HepG2 (cell line): ENCODE data around the gene IGDCC3. TPM values are rescaled to one million over a fixed set of nuclear protein-coding genes. Genes with fewer than 3 reads are reported as not detected.

ENCODE experiments used
- BCL6 ChIP-seq: IDR thresholded peaks from 2 replicates; pipeline ENCODE4 v1.6.1; 2016; ENCODE audit warnings: missing genetic modification reagents, missing compliant biosample characterization
- FOSL2 ChIP-seq: sonication (generic); formaldehyde crosslinking; IDR thresholded peaks from 2 replicates; pipeline ENCODE4 v1.4.0; 2020; ENCODE audit warnings: missing genetic modification reagents
- GABPB1 ChIP-seq: IDR thresholded peaks from 2 replicates; pipeline ENCODE4 v1.6.1; 2016; ENCODE audit warnings: mild to moderate bottlenecking, missing genetic modification reagents, moderate library complexity, missing compliant biosample characterization
- GATAD2A ChIP-seq: IDR thresholded peaks from 2 replicates; pipeline ENCODE4 v1.6.1; 2016
- IRF2 ChIP-seq: IDR thresholded peaks from 2 replicates; pipeline ENCODE4 v1.6.1; 2018; ENCODE audit warnings: missing genetic modification reagents, missing compliant biosample characterization
- MEF2D ChIP-seq: sonication (generic); formaldehyde crosslinking; IDR thresholded peaks from 2 replicates; pipeline ENCODE4 v1.5.1; 2020; ENCODE audit warnings: mild to moderate bottlenecking, missing genetic modification reagents
- SMC3 ChIP-seq: IDR thresholded peaks from 2 replicates; pipeline ENCODE4 v1.6.1; 2011; ENCODE audit warnings: low read length, improper control_type of control experiment
- SPEN ChIP-seq: sonication (generic); formaldehyde crosslinking; IDR thresholded peaks from 2 replicates; pipeline ENCODE4 v1.5.1; 2020; ENCODE audit warnings: low read depth, mild to moderate bottlenecking, missing genetic modification reagents
- STAG1 ChIP-seq: sonication (generic); formaldehyde crosslinking; IDR thresholded peaks from 2 replicates; pipeline ENCODE4 v1.4.0; 2020; ENCODE audit warnings: missing genetic modification reagents
- TEAD3 ChIP-seq: optimal IDR thresholded peaks from 2 replicates; pipeline ENCODE3; 2016; ENCODE audit warnings: borderline replicate concordance
- THAP11 ChIP-seq: IDR thresholded peaks from 2 replicates; pipeline ENCODE4 v1.6.1; 2016; ENCODE audit warnings: missing biosample characterization, missing genetic modification reagents
- YEATS2 ChIP-seq: sonication (generic); formaldehyde crosslinking; IDR thresholded peaks from 2 replicates; pipeline ENCODE4 v1.4.0; 2020; ENCODE audit warnings: missing genetic modification reagents, borderline replicate concordance
- ZKSCAN8 ChIP-seq: IDR thresholded peaks from 2 replicates; pipeline ENCODE4 v1.6.1; 2016; ENCODE audit warnings: borderline replicate concordance, missing genetic modification reagents, missing compliant biosample characterization
- ZNF205 ChIP-seq: IDR thresholded peaks from 2 replicates; pipeline ENCODE4 v1.6.1; 2018; ENCODE audit warnings: missing biosample characterization, missing genetic modification reagents
- ZNF235 ChIP-seq: sonication (generic); formaldehyde crosslinking; IDR thresholded peaks from 2 replicates; pipeline ENCODE4 v1.8.1; 2023; ENCODE audit warnings: mild to moderate bottlenecking, missing genetic modification reagents, borderline replicate concordance
- ZNF644 ChIP-seq: IDR thresholded peaks from 2 replicates; pipeline ENCODE4 v1.6.1; 2016; ENCODE audit warnings: low read depth
- ZSCAN29 ChIP-seq: sonication (generic); formaldehyde crosslinking; conservative IDR thresholded peaks from 2 replicates; pipeline ENCODE4 v1.4.0; 2020; ENCODE audit warnings: mild to moderate bottlenecking, missing genetic modification reagents
- polyA plus RNA-seq, 8 experiments: library from polyadenylated mRNA; depleted of rRNA in 3 of 8; stranded (reverse) in 7 of 8; unstranded in 1 of 8; fragments of >200 nt; fragmentation: Illumina TruSeq in 4 of 8; extraction: Trizol in 4 of 8; gene quantifications; 2 replicates each; pipeline versions ENCODE4 v1.2.1 to v1.2.3, GENCODE V29; 2011 to 2016; ENCODE audit warnings: low read depth in 4 of 8, missing spikeins in 1 of 8, mixed read lengths in 1 of 8; ENCODE audit not compliant: insufficient read depth in 1 of 8
- total RNA-seq, 5 experiments: library from RNA; depleted of rRNA; stranded (reverse); fragments of >200 nt; fragmentation: Illumina TruSeq; extraction: Trizol; gene quantifications; 2 replicates each; pipeline ENCODE4 v1.2.3, GENCODE V29; 2016; ENCODE audit warnings: low read depth in 1 of 5
- TF ChIP-seq, protein P1 (sequence below): sonication (generic); formaldehyde crosslinking; IDR thresholded peaks from 2 replicates; pipeline ENCODE4 v1.4.0; 2020; ENCODE audit warnings: missing genetic modification reagents
- TF ChIP-seq, protein P2 (sequence below): sonication (generic); formaldehyde crosslinking; IDR thresholded peaks from 2 replicates; pipeline ENCODE4 v1.4.0; 2020; ENCODE audit warnings: missing genetic modification reagents
- TF ChIP-seq, protein P3 (sequence below): sonication (generic); formaldehyde crosslinking; conservative IDR thresholded peaks from 2 replicates; pipeline ENCODE4 v1.4.0; 2020; ENCODE audit warnings: mild to moderate bottlenecking, missing genetic modification reagents, moderate library complexity
- TF ChIP-seq, protein P4 (sequence below): sonication (generic); formaldehyde crosslinking; IDR thresholded peaks from 2 replicates; pipeline ENCODE4 v1.5.0; 2020; ENCODE audit warnings: mild to moderate bottlenecking, missing genetic modification reagents, moderate library complexity

IGDCC3 gene
- total and polyA plus RNA-seq, 2 of the 13 experiments (the other 11 are each of a cell fraction or from before 2014, with no cell fraction given), result 30.1 to 51.8 TPM

DNA sequence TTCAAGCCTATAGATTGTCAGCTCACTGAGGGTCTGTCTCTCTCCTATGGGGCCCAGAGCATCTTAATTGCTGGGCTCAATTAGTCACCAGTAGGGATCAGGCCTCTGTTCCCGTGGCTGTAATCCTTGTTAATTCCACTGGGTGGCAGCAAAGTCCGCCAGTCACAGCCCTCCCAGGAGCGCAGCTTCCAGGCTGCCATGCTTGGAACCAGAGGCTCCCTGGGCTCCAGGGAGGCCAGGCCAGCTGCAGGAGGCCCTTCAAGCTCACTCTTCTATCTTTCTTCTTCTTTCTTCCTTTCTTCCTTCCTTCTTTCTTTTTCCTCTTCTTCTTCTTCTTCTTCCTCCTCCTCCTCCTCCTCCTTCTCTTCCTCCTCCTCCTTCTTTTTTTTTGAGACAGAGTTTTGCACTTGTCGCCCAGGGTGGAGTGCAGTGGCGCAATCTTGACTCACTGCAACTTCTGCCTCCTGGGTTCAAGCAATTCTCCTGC lies 58.9 kb downstream of the IGDCC3 start (continued):
- 0 out of 2 replicates have a peak, but pooled peaks have one; percentile 24 for TF ChIP-seq GATAD2A (CRISPR knock-in tag)
- TF ChIP-seq, protein P1, sequence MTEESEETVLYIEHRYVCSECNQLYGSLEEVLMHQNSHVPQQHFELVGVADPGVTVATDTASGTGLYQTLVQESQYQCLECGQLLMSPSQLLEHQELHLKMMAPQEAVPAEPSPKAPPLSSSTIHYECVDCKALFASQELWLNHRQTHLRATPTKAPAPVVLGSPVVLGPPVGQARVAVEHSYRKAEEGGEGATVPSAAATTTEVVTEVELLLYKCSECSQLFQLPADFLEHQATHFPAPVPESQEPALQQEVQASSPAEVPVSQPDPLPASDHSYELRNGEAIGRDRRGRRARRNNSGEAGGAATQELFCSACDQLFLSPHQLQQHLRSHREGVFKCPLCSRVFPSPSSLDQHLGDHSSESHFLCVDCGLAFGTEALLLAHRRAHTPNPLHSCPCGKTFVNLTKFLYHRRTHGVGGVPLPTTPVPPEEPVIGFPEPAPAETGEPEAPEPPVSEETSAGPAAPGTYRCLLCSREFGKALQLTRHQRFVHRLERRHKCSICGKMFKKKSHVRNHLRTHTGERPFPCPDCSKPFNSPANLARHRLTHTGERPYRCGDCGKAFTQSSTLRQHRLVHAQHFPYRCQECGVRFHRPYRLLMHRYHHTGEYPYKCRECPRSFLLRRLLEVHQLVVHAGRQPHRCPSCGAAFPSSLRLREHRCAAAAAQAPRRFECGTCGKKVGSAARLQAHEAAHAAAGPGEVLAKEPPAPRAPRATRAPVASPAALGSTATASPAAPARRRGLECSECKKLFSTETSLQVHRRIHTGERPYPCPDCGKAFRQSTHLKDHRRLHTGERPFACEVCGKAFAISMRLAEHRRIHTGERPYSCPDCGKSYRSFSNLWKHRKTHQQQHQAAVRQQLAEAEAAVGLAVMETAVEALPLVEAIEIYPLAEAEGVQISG, result 0 out of 2 replicates have a peak, but pooled peaks have one; percentile 25
- TF ChIP-seq, protein P2, sequence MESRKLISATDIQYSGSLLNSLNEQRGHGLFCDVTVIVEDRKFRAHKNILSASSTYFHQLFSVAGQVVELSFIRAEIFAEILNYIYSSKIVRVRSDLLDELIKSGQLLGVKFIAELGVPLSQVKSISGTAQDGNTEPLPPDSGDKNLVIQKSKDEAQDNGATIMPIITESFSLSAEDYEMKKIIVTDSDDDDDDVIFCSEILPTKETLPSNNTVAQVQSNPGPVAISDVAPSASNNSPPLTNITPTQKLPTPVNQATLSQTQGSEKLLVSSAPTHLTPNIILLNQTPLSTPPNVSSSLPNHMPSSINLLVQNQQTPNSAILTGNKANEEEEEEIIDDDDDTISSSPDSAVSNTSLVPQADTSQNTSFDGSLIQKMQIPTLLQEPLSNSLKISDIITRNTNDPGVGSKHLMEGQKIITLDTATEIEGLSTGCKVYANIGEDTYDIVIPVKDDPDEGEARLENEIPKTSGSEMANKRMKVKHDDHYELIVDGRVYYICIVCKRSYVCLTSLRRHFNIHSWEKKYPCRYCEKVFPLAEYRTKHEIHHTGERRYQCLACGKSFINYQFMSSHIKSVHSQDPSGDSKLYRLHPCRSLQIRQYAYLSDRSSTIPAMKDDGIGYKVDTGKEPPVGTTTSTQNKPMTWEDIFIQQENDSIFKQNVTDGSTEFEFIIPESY (CRISPR knock-in tag), result 0 out of 2 replicates have a peak, but pooled peaks have one; percentile 11
- TF ChIP-seq, protein P3, sequence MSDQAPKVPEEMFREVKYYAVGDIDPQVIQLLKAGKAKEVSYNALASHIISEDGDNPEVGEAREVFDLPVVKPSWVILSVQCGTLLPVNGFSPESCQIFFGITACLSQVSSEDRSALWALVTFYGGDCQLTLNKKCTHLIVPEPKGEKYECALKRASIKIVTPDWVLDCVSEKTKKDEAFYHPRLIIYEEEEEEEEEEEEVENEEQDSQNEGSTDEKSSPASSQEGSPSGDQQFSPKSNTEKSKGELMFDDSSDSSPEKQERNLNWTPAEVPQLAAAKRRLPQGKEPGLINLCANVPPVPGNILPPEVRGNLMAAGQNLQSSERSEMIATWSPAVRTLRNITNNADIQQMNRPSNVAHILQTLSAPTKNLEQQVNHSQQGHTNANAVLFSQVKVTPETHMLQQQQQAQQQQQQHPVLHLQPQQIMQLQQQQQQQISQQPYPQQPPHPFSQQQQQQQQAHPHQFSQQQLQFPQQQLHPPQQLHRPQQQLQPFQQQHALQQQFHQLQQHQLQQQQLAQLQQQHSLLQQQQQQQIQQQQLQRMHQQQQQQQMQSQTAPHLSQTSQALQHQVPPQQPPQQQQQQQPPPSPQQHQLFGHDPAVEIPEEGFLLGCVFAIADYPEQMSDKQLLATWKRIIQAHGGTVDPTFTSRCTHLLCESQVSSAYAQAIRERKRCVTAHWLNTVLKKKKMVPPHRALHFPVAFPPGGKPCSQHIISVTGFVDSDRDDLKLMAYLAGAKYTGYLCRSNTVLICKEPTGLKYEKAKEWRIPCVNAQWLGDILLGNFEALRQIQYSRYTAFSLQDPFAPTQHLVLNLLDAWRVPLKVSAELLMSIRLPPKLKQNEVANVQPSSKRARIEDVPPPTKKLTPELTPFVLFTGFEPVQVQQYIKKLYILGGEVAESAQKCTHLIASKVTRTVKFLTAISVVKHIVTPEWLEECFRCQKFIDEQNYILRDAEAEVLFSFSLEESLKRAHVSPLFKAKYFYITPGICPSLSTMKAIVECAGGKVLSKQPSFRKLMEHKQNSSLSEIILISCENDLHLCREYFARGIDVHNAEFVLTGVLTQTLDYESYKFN, result 0 out of 2 replicates have a peak, but pooled peaks have one; percentile 22
- TF ChIP-seq ZKSCAN8 (CRISPR knock-in tag), result 0 out of 2 replicates have a peak, but pooled peaks have one; percentile 24
- TF ChIP-seq ZNF644 (CRISPR knock-in tag), result peak; percentile 63; the same call in 1 of the 2 replicates
- TF ChIP-seq TEAD3, result peak; percentile 61
- TF ChIP-seq YEATS2 (CRISPR knock-in tag), result peak; percentile 67; the same call in 1 of the 2 replicates
- TF ChIP-seq STAG1 (CRISPR knock-in tag), result peak; percentile 99
- TF ChIP-seq, protein P4, sequence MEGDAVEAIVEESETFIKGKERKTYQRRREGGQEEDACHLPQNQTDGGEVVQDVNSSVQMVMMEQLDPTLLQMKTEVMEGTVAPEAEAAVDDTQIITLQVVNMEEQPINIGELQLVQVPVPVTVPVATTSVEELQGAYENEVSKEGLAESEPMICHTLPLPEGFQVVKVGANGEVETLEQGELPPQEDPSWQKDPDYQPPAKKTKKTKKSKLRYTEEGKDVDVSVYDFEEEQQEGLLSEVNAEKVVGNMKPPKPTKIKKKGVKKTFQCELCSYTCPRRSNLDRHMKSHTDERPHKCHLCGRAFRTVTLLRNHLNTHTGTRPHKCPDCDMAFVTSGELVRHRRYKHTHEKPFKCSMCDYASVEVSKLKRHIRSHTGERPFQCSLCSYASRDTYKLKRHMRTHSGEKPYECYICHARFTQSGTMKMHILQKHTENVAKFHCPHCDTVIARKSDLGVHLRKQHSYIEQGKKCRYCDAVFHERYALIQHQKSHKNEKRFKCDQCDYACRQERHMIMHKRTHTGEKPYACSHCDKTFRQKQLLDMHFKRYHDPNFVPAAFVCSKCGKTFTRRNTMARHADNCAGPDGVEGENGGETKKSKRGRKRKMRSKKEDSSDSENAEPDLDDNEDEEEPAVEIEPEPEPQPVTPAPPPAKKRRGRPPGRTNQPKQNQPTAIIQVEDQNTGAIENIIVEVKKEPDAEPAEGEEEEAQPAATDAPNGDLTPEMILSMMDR, result peak; percentile 95
- TF ChIP-seq ZNF235 (CRISPR knock-in tag), result no peak
- TF ChIP-seq MEF2D (CRISPR knock-in tag), result 0 out of 2 replicates have a peak, but pooled peaks have one; percentile 32
- TF ChIP-seq ZSCAN29 (CRISPR knock-in tag), result no peak
- peak; percentile 39 for TF ChIP-seq BCL6
- peak; percentile 95 for TF ChIP-seq SMC3
- 0 out of 2 replicates have a peak, but pooled peaks have one; percentile 35 for TF ChIP-seq GABPB1 (CRISPR knock-in tag)
- no peak; the same call in 1 of the 2 replicates for TF ChIP-seq FOSL2 (CRISPR knock-in tag)
- TF ChIP-seq IRF2 (CRISPR knock-in tag), result peak; percentile 54; the same call in 1 of the 2 replicates
- no peak for TF ChIP-seq SPEN (CRISPR knock-in tag)
- TF ChIP-seq ZNF205 (CRISPR knock-in tag), result no peak
- peak; percentile 53; the same call in 1 of the 2 replicates for TF ChIP-seq THAP11
